Activated CD4-positive, alpha-beta T cell treated with anti-CD3 and anti-CD28 coated beads, Interleukin-2, Interleukin-6, amounts not matched to agents 100 ng/mL and 50 ng/mL, durations not matched to agents 16 hours and 8 hours (primary cell): ENCODE results near the gene RASD1.

Experiments used
- DNase-seq: peaks from one replicate; pipeline ENCODE4 v3.0.0-alpha.2; 2020

RASD1 gene

GRCh38 chr17:17526369-17526768, 30.2 kb upstream of the RASD1 start:
- no peak for DNase-seq

GRCh38 chr17:17525956-17526355, 29.8 kb upstream of the RASD1 start:
- no peak for DNase-seq

DNA sequence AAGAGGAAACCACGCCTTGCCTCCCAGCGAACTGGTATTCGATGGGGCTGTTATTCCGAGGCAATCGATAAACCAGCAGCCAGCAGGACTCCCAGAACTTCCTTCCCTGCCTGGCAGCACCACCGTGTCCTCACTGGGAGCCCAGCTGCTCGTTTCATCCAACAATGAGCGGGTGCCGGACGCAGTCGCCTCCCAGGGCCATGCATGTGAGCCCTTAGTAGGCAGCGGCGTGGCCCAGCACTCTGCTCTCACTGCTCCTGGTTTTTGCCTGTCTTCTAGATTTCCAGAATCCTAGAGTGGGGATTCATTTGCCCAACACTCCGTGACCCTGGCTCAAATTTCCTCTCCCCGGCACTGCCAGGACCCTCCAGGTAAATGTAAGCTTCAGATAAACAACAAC, 29.1 kb upstream of the RASD1 start:
- DNase-seq = no peak

GRCh38 chr17:17523731-17524490, 27.7 kb upstream of the RASD1 start:
- DNase-seq = no peak

DNA sequence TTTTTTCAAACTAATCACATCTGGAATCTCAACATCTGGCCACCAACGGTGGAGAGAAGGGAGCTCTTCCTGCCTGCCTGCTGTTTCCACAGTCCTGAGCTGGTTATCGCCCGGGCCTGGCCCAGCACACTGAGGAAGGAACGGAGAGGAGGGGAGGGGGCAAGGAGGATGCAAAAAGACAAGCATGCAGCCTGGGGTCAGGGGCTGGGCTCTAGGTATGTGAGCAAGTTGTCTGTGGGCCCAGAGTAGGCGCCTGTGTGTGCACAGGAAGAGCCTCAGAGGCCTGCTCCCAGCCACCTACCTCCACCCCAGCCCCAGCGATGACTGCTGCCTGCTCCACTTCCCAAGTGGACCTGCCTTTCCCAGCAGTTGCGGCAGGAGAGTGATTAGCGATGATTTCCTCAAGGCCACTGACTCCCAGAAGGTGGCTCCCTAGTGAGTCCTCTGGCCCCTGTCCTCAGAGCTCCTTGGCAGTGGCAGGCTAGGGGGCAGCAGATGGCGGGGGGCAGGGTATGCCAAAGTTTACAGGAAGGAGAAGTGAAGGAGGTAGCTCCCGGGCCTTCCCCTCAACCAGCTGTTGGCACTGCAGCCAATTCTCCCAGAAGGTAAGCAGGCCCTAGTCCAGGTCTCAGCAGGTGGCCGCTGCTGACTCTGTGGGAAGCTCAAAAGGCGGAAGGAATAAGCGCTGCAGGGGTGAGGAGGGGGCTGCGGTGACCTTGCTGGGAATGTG, 27.0 kb upstream of the RASD1 start:
- no peak for DNase-seq

DNA sequence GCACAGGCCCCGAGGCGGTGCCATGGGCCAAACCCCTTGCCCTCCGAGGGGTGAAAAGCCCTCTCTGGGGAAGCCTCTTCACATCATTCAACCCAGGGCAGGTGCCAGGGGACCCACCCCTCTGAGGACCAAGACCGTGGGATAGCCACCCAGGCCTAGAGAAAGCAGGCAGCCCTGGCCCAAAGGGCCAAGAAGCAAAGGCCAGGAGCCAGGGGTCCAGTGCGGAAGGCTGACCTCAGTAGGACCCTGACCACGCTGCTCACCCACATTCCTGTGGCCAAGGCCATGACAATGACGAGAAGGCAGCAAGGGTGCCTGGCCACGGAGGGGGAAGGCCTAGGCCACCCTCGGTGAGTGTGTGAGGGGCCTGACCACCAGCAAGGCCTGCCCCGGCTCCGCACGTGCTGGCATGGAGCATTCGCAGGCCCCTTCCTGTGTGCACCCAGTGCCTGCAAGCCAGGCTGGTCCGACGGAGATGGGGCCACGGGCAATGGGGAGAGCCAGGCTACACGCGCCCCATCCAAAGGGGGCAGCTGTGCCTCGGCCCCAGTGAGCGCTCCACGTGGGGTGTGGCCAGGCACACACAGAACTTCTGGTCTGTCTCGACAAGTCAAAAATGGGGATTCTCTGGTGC, 24.5 kb upstream of the RASD1 start:
- DNase-seq = no peak

- DNase-seq = no peak
These were observed 23.7 kb upstream of the RASD1 start for GRCh38 chr17:17519886-17520285.

DNA sequence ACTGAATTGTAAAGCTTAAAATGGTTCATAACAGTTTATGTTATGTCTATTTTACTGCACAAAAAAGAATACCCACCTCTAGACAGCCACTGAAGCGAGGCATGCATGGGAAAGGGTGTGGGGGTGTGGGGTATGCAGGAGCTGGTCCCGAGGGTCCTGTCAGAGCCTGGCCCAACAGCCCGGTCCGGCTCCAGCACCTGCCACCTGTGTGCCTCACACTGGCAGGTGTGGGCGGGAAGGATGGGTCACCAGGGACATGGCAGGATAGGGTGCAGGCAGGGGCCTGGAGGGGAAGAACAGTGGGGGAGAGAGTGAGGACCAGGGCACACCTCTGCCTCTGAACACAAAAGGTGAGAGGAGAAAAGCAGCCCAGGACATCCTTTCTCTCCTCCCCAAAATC, 22.8 kb upstream of the RASD1 start:
- DNase-seq = no peak

DNA sequence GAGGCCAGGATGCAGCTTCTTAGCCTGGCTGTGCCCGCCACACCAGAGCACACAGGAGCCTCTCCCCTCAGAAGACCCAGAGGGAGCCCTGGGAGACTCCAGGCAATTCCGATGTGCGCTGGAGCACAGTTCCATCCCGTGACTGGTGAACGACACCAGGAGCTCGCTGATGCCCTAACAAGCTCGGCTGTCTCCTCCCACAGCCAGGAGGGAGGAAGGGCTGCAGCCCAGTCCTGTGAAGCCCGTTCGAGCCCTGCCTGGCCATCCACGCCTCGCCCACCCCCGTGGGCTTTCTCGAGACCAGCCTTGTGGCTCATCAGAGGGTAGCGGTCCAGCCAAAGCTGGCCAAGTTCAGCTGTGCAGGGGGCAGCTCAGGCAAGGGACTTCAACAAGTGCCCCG, 21.8 kb upstream of the RASD1 start:
- no peak for DNase-seq

- DNase-seq = no peak
These were observed 20.9 kb upstream of the RASD1 start for GRCh38 chr17:17516941-17517720.

- DNase-seq = no peak
These were observed 20.0 kb upstream of the RASD1 start for GRCh38 chr17:17515934-17516930.

DNA sequence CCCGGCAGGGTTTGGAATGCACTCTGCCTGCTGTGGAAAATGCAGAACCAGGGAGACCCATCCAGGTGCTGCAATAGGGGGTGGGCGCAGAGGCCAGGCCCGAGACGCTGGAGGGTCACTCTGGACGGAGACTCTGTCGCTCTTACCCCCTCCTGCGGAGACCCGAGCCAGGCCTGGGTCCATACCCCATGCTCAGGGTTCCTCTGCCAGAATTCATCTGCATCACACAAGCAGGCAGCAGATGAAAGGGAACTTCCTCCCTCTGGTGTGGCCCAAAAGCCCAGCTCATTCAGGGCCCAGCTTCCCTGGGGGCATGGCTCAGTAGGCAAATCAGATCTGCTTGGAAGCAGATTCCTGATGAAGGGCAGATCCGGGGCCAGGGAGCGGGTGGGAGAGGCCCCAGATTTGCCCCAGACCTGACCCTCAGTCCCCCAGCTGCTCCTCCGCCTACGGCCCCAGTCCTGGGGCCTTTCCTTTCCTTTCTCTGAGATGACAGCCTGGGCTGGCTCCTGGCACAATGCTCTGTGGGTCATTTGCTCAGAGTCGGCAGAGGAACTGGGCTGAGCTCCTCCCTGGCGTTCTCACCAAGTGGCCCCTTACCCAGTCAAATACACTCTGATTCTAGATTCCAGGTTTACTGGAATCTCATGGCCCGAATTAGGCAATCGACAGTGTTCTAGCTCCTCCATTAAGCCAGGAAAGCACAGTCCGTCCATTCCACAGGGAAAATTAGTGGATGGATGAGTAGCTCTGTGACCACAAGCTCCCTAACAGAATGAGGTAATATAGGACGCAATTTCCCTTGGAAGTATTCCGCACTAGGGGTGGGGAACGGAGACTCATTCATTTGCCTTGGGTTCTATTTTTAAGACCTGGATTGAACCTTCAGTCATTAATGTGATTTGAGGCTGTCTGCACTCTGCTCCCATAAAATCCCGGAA, 19.1 kb upstream of the RASD1 start:
- DNase-seq = no peak

DNA sequence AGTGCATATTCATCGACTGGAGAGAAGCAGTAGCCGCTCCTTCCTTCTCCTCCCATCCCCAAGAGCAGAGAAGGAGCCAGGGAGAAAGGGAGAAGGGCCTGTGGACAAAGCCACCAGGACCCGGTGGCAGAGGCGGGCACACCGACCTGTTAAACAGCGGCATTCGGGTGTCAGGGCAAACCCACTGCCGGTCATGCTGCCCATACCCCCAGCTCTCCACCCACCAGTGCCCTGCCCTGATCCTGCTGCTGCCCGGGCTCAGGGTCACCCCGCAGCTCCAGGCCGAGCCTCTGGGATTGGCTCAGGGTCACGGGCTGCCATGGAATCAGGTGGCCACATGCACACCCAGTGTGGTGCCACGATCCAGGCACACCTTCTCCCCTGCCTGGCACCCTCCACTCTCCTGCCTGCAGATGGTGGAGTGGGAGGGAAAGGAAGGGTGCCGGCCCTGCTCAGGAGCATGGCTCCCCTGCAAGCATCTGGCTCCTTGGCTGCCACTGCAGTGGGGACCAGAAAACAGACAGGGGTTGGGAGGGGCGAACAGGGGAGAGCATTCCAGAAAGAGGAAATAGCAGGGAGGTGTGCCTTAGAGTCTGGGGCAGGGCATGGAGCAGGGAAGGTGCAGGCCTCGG, 18.3 kb upstream of the RASD1 start:
- DNase-seq = no peak

GRCh38 chr17:17513626-17514025, 17.4 kb upstream of the RASD1 start:
- DNase-seq = no peak

DNA sequence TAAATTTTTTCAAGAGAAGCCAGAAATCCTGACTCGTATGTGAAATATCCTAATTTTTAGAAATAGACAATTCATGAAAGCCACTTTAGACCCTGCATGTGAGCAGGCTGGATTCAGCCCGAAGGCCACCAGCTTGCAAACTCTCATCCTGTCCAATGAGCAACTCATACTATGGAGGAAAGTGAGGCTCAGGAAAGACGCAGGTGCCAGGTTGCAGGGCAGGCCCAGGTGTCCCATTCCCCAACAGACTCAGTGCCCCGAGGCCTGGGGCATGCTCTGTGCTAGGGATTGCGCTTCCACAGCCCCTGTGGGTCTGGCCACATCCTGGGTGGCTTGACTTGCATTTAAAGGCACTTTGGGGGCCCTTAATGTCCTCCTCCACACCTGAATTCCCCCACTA, 16.7 kb upstream of the RASD1 start:
- no peak for DNase-seq

DNA sequence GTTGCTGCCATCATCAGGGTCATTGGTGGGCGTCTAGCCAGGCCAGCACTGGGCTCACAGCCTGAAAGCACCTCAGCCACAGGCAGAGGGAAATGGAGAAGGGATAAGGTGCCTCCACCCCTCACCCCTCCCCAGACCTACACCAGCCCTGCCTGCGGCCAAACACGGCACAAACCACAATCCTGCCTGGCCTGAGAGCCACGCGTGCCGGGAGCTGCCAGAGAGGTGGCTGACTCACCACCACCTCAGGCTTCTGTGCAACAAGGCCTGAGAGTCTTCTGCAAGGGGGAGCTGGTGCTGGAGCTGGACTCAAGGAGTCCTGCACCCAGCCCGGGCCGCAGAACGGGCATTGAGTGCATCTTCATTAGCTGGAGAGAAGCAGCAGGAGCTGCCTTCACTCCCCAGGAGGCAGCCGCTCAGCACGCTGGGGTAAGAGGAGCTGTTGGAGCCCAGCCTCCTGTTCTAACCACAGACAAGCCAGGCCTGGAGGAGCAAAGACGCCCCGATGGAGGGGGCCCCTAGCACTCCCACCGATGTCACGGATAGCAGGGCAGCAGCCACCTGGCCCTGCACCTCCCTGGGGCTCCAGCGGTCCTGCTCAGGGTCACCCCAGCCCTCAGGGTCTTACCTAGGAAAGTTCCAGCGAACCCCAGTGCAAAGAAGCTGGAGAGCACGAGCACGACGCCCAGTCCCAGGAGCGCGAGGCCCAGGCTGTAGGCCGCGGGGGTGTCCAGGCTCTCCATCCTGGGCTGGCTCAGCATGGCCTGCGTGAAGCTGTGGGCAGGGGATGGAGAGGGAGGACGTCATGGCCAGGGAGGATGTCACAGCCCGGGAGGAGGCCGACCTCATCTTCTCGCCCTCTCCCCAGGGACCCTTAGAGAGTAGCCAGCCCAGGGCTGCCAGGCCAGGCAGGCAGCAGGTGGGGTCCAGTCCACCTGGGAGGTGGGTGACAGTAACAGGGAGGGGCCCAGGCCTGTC, 16.0 kb upstream of the RASD1 start:
- DNase-seq = no peak

- no peak for DNase-seq
These were observed 15.1 kb upstream of the RASD1 start for GRCh38 chr17:17511293-17511741.

DNA sequence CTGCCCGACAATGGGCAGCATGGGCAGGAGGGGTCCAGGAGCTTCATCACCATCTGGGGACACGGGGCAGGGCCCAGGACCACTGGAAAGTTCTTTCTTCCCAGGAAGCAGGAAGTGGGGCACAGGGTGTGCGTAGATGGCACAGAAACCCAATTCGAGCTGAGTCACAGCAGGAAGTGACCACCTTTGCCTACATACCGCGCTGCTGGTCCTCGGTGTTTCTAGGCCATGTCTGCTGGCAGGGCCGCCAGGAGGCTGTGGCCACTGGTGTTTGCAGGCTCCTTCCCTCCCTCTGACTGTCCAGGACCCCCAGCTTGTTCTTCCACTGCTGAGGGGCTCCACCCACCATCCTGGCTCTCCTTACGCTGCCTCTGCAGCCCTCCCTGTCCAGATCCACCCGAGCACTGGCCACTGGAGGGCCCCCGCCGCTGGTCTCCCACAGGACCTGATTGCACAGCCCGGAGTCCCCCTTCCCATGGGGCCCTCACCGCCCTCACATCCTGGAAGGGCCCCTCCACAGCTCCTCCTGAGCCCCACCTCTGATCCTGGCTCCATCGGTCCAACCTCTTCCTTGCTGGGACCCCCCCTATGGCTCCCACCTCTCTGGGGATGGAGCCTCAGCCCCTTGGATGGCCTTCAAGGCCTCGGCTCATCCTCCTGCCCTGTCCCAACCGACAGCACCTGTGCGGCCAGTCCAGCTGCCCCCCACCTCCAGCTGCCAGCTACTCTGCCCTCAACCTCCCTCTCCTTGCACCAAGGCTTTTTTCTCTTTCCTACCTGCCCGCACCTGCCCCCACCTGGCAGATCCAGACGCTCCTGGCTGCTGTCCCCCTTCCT, 14.5 kb upstream of the RASD1 start:
- no peak for DNase-seq
